Caco-2 (cell line): ENCODE measurements around the gene PDIA5. TPM values are rescaled to one million over a fixed set of nuclear protein-coding genes. Genes with fewer than 3 reads are reported as not detected.
"Not testable (repeated sequence)": the region's sequence is repeated elsewhere in the genome, so short reads cannot be mapped to it uniquely, and the experiment has no call there.

Experiments used
- BruUV-seq: library from RNA; stranded (reverse); fragments of 400-500 nt; replicated peaks from 2 replicates; lab custom pipeline; 2021; lab: Mats Ljungman, UMichigan
- CTCF ChIA-PET: fragments of 300-600 bp; sonication (Branson Sonifier 250); formaldehyde crosslinking; loops from one replicate; lab custom pipeline; 2022; ENCODE audit warnings: antibody characterized with exemption; lab: Charles Lee
- POLR2A ChIA-PET: fragments of 300-600 bp; sonication (Branson Sonifier 250); formaldehyde crosslinking; loops from one replicate; lab custom pipeline; 2022; ENCODE audit warnings: antibody characterized with exemption; lab: Charles Lee
- DNase-seq, 2 experiments: peaks; one replicate each; pipeline versions ENCODE4 v3.0.0 to v3.0.0-alpha.2; 2020 to 2022
- H3K27me3 ChIP-seq: replicated peaks from 2 replicates; pipeline ENCODE4 v1.6.0; 2011; ENCODE audit warnings: low read length; ENCODE audit not compliant: control insufficient read depth, insufficient read depth
- H3K36me3 ChIP-seq: 2 replicates; pipeline ENCODE4 v1.5.1; 2011; ENCODE audit warnings: low read length; ENCODE audit not compliant: control insufficient read depth, insufficient read depth
- H3K4me1 ChIP-seq: fragments of 250-450 bp; sonication (Bioruptor Pico); 2 replicates; pipeline ENCODE4 v1.5.1; 2020; ENCODE audit warnings: mild to moderate bottlenecking
- H3K4me3 ChIP-seq: 2 replicates; pipeline ENCODE4 v1.5.1; 2011; ENCODE audit warnings: low read depth, mild to moderate bottlenecking, control low read depth, low read length
- H3K9me3 ChIP-seq: fragments of 250-450 bp; sonication (Bioruptor Pico); 2 replicates; pipeline ENCODE4 v1.5.1; 2020; ENCODE audit warnings: mild to moderate bottlenecking, moderate library complexity
- H3K27ac Mint-ChIP-seq: one replicate; pipeline ENCODE4 v1.8.0; 2022; ENCODE audit warnings: mixed read lengths; ENCODE audit not compliant: unreplicated experiment
- H3K27me3 Mint-ChIP-seq: one replicate; pipeline ENCODE4 v1.8.0; 2022; ENCODE audit warnings: mixed read lengths; ENCODE audit not compliant: insufficient read depth, unreplicated experiment
- H3K36me3 Mint-ChIP-seq: one replicate; pipeline ENCODE4 v1.8.0; 2022; ENCODE audit warnings: mild to moderate bottlenecking, mixed read lengths; ENCODE audit not compliant: insufficient read depth, unreplicated experiment
- H3K4me1 Mint-ChIP-seq: one replicate; pipeline ENCODE4 v1.8.0; 2022; ENCODE audit warnings: low read depth, mixed read lengths; ENCODE audit not compliant: unreplicated experiment
- H3K4me3 Mint-ChIP-seq: one replicate; pipeline ENCODE4 v1.8.0; 2022; ENCODE audit warnings: mild to moderate bottlenecking, moderate library complexity, mixed read lengths; ENCODE audit not compliant: unreplicated experiment
- H3K9me3 Mint-ChIP-seq: one replicate; pipeline ENCODE4 v1.8.0; 2022; ENCODE audit warnings: mixed read lengths; ENCODE audit not compliant: unreplicated experiment
- CTCF ChIP-seq, 2 experiments: fragments of 200-600 bp in 1 of 2; IDR thresholded peaks; 1 replicate in 1 of 2; 2 replicates in 1 of 2; pipeline versions ENCODE4 v1.5.1 to v1.8.0; 2011 to 2022; ENCODE audit warnings: antibody characterized with exemption in 1 of 2, control low read depth in 1 of 2, inconsistent platforms in 1 of 2, low read depth in 1 of 2, low read length in 1 of 2, mild to moderate bottlenecking in 1 of 2, moderate library complexity in 1 of 2; ENCODE audit not compliant: insufficient read depth in 1 of 2, severe bottlenecking in 1 of 2, unreplicated experiment in 1 of 2
- intact Hi-C: fragments of 100-400 bp; cut with micrococcal nuclease; formaldehyde crosslinking; loops from one replicate; pipeline ENCODE4 v1.10.0; 2022; ENCODE audit not compliant: unreplicated experiment
- total RNA-seq: library from RNA; stranded (reverse); gene quantifications from 2 replicates; pipeline ENCODE4 v1.2.3, GENCODE V29; 2022

PDIA5 gene
- total RNA-seq, 1 experiment from 2014 or later = 48.2 TPM

- Mint-ChIP-seq H3K27ac (no peak overlapping the region), H3K4me1 (no peaks in the 10 kb centered on the region), H3K36me3 (peaks cover 54% of the 10 kb centered on the region), H3K9me3 (no peaks in the 10 kb centered on the region), H3K4me3 (no peak overlapping the region), H3K27me3 (no peaks in the 10 kb centered on the region)
- no peaks in the 10 kb centered on the region for H3K4me1 ChIP-seq
- H3K9me3 ChIP-seq = no peaks in the 10 kb centered on the region
- DNase-seq = no peak
- H3K4me3 ChIP-seq = no peak overlapping the region
- no TSS peak for BruUV-seq
- no peak for TF ChIP-seq CTCF (IDR thresholded peaks at IDR 0.05; ENCODE audit: insufficient read depth in 1 of 2, low read depth in 1 of 2, low read length in 1 of 2, severe bottlenecking in 1 of 2, unreplicated experiment in 1 of 2)
- ChIA-PET POLR2A (interaction anchor here (0.6 kb wide), 1 partner anchor 46 kb away, joined by 7 read pairs; the partner anchor contains the start of gene PDIA5), CTCF (no interaction called here)
- H3K36me3 ChIP-seq = no peaks in the 10 kb centered on the region; the same call in 1 of the 2 replicates
- H3K27me3 ChIP-seq = no peaks in the 10 kb centered on the region
- intact Hi-C loops = no loop called here
Observed at GRCh38 chr3:123112232-123112631, 45.4 kb downstream of the PDIA5 start.

GRCh38 chr3:123112656-123113055, 45.8 kb downstream of the PDIA5 start:
- DNase-seq, H3K9me3 Mint-ChIP-seq, H3K27ac Mint-ChIP-seq, H3K27me3 Mint-ChIP-seq, H3K36me3 ChIP-seq, intact Hi-C loops, H3K4me1 Mint-ChIP-seq, CTCF ChIA-PET, H3K27me3 ChIP-seq, H3K4me3 ChIP-seq, BruUV-seq, H3K9me3 ChIP-seq, H3K4me1 ChIP-seq, H3K4me3 Mint-ChIP-seq: not testable (repeated sequence)
- H3K36me3 Mint-ChIP-seq = peaks cover 56% of the 10 kb centered on the region
- POLR2A ChIA-PET = interaction anchor here (0.6 kb wide), 1 partner anchor 46 kb away, joined by 7 read pairs; the partner anchor contains the start of gene PDIA5

GRCh38 chr3:123113889-123114450, 47.1 kb downstream of the PDIA5 start:
- CTCF ChIA-PET = no interaction called here
- no peaks in the 10 kb centered on the region for H3K27me3 Mint-ChIP-seq
- peaks cover 65% of the 10 kb centered on the region for H3K36me3 Mint-ChIP-seq
- H3K4me3 ChIP-seq = no peak overlapping the region
- POLR2A ChIA-PET = no interaction called here
- no peaks in the 10 kb centered on the region for H3K4me1 ChIP-seq
- no peak overlapping the region for H3K27ac Mint-ChIP-seq
- TF ChIP-seq CTCF (IDR thresholded peaks at IDR 0.05; ENCODE audit: insufficient read depth in 1 of 2, low read depth in 1 of 2, low read length in 1 of 2, severe bottlenecking in 1 of 2, unreplicated experiment in 1 of 2) = no peak
- BruUV-seq = no TSS peak
- no peaks in the 10 kb centered on the region; the same call in 1 of the 2 replicates for H3K36me3 ChIP-seq
- H3K9me3 Mint-ChIP-seq = no peaks in the 10 kb centered on the region
- DNase-seq = no peak
- H3K4me1 Mint-ChIP-seq = no peaks in the 10 kb centered on the region
- H3K9me3 ChIP-seq = no peaks in the 10 kb centered on the region
- no peak overlapping the region for H3K4me3 Mint-ChIP-seq
- H3K27me3 ChIP-seq = no peaks in the 10 kb centered on the region
- intact Hi-C loops = no loop called here
